Endothelial cell of umbilical vein (primary cell): ENCODE measurements around the gene CLPX. TPM values are rescaled to one million over a fixed set of nuclear protein-coding genes. Genes with fewer than 3 reads are reported as not detected.

Source experiments
- BruUV-seq: library from RNA; stranded (reverse); fragments of 400-500 nt; replicated peaks from 2 replicates; lab custom pipeline; 2021; lab: Mats Ljungman, UMichigan
- CTCF ChIA-PET: fragments of 300-600, 350-600 bp; sonication (Branson Sonifier 250); formaldehyde crosslinking; loops from one replicate; lab custom pipeline; 2021; ENCODE audit warnings: antibody characterized with exemption, inconsistent platforms; lab: Charles Lee
- POLR2A ChIA-PET: fragments of 300-600, 350-600 bp; sonication (Branson Sonifier 250); formaldehyde crosslinking; loops from one replicate; lab custom pipeline; 2021; ENCODE audit warnings: antibody characterized with exemption, inconsistent platforms; lab: Charles Lee
- DNase-seq: peaks from one replicate; pipeline ENCODE4 v3.0.0-alpha.2; 2011; ENCODE audit warnings: low read depth, low spot score
- FAIRE-seq: peaks from 2 replicates; lab custom pipeline; 2011; peaks lifted over from hg19 to GRCh38; lab: Jason Lieb, UNC
- H2AFZ ChIP-seq: 2 replicates; pipeline ENCODE4 v1.6.0; 2012; ENCODE audit warnings: low read depth, low read length, control low read depth, inconsistent platforms
- H3K27ac ChIP-seq: 2 replicates; pipeline ENCODE4 v1.5.1; 2011; ENCODE audit warnings: low read depth, mild to moderate bottlenecking, control low read depth, low read length, moderate library complexity; ENCODE audit not compliant: insufficient read depth
- H3K27me3 ChIP-seq, 2 experiments: 2 replicates each; pipeline versions ENCODE4 v1.6.0 to v1.6.1; 2011; ENCODE audit warnings: low read length in 2 of 2, mixed read lengths in 1 of 2; ENCODE audit not compliant: control insufficient read depth in 2 of 2, insufficient read depth in 2 of 2
- H3K36me3 ChIP-seq, 2 experiments: 2 replicates in 1 of 2; 3 replicates in 1 of 2; pipeline ENCODE4 v1.5.1; 2011; ENCODE audit warnings: low read length in 2 of 2, mild to moderate bottlenecking in 1 of 2, moderate library complexity in 1 of 2; ENCODE audit not compliant: control insufficient read depth in 2 of 2, insufficient read depth in 2 of 2; ENCODE audit errors: extremely low read depth in 1 of 2
- H3K4me1 ChIP-seq: 3 replicates; pipeline ENCODE4 v1.5.1; 2011; ENCODE audit warnings: mild to moderate bottlenecking, low read length; ENCODE audit not compliant: control insufficient read depth, insufficient read depth; ENCODE audit errors: extremely low read depth
- H3K4me2 ChIP-seq: 2 replicates; pipeline ENCODE4 v1.6.1; 2011; ENCODE audit warnings: low read length, control low read depth, mixed read lengths; ENCODE audit not compliant: insufficient read depth
- H3K4me3 ChIP-seq, 3 experiments: fragments of 200-600 bp in 1 of 3; sonication (generic), shearing (Covaris generic) in 1 of 3; replicated peaks in 1 of 3; 2 replicates each; pipeline ENCODE4 v1.5.1; 2011 to 2016; ENCODE audit warnings: control low read depth in 3 of 3, low read length in 3 of 3, mild to moderate bottlenecking in 2 of 3, inconsistent platforms in 1 of 3, low read depth in 1 of 3, moderate library complexity in 1 of 3; ENCODE audit not compliant: insufficient read depth in 1 of 3
- H3K79me2 ChIP-seq: 2 replicates; pipeline ENCODE4 v1.6.0; 2012; ENCODE audit warnings: low read length, inconsistent platforms; ENCODE audit not compliant: control insufficient read depth, insufficient read depth
- H3K9ac ChIP-seq: replicated peaks from 2 replicates; pipeline ENCODE3; 2011; ENCODE audit warnings: low read length, control low read depth; ENCODE audit not compliant: insufficient read depth; ENCODE audit errors: extremely low read depth
- H3K9me1 ChIP-seq: replicated peaks from 3 replicates; pipeline ENCODE4 v1.6.0; 2011; ENCODE audit warnings: mild to moderate bottlenecking, low read length; ENCODE audit not compliant: control insufficient read depth, insufficient read depth; ENCODE audit errors: extremely low read depth
- H3K9me3 ChIP-seq: replicated peaks from 2 replicates; pipeline ENCODE4 v1.5.1; 2012; ENCODE audit warnings: low read length, inconsistent platforms; ENCODE audit not compliant: control insufficient read depth, insufficient read depth
- H4K20me1 ChIP-seq: replicated peaks from 2 replicates; pipeline ENCODE3; 2011; ENCODE audit warnings: mild to moderate bottlenecking, low read length; ENCODE audit not compliant: control insufficient read depth, insufficient read depth; ENCODE audit errors: extremely low read depth
- EZH2 ChIP-seq: IDR thresholded peaks from 2 replicates; pipeline ENCODE4 v1.6.1; 2012; ENCODE audit warnings: borderline replicate concordance, low read depth, mild to moderate bottlenecking, moderate library complexity, low read length, inconsistent platforms; ENCODE audit not compliant: severe bottlenecking
- FOS ChIP-seq: IDR thresholded peaks from 2 replicates; pipeline ENCODE4 v1.6.1; 2011; ENCODE audit warnings: mild to moderate bottlenecking, low read length, moderate library complexity, borderline replicate concordance; ENCODE audit not compliant: insufficient read depth
- GATA2 ChIP-seq: IDR thresholded peaks from 2 replicates; pipeline ENCODE4 v1.7.0; 2011; ENCODE audit warnings: low read depth, mild to moderate bottlenecking, moderate library complexity, mixed read lengths, low read length; ENCODE audit not compliant: insufficient read length, insufficient read depth
- JUN ChIP-seq: IDR thresholded peaks from 2 replicates; pipeline ENCODE4 v1.6.1; 2011; ENCODE audit warnings: borderline replicate concordance, low read depth; ENCODE audit not compliant: insufficient read length, insufficient read depth
- MAX ChIP-seq: IDR thresholded peaks from 2 replicates; pipeline ENCODE4 v1.6.1; 2011; ENCODE audit not compliant: insufficient read depth, insufficient read length
- MYC ChIP-seq: IDR thresholded peaks from one replicate; pipeline ENCODE4 v1.6.1; 2011; ENCODE audit warnings: mild to moderate bottlenecking, low read depth, low read length
- POLR2A ChIP-seq: IDR thresholded peaks from 2 replicates; pipeline ENCODE4 v1.6.1; 2012; ENCODE audit warnings: low read depth, mild to moderate bottlenecking, control low read depth, low read length
- POLR2AphosphoS5 ChIP-seq: IDR thresholded peaks from 2 replicates; pipeline ENCODE4 v1.6.1; 2012; ENCODE audit warnings: low read depth, mild to moderate bottlenecking, control low read depth, low read length, moderate library complexity; ENCODE audit not compliant: insufficient read depth
- dilution Hi-C: fragments of 300-500 bp; cut with MboI; formaldehyde crosslinking; loops from one replicate; pipeline ENCODE4 v1.15.0; 2019; ENCODE audit warnings: low sequenced_read_pairs; ENCODE audit not compliant: extremely low pct_ligation_motif_present
- intact Hi-C: fragments of 100-400 bp; cut with micrococcal nuclease; formaldehyde crosslinking; loops from one replicate; pipeline ENCODE4 v1.10.0; 2022
- polyA plus RNA-seq, 4 experiments: library from polyadenylated mRNA; depleted of rRNA in 3 of 4; stranded (reverse) in 3 of 4; unstranded in 1 of 4; fragments of >200 nt; gene quantifications; 2 replicates each; pipeline versions ENCODE4 v1.2.1 to v1.2.3, GENCODE V29; 2011 to 2012; ENCODE audit warnings: missing spikeins in 1 of 4
- total RNA-seq: library from RNA; stranded (reverse); gene quantifications from 2 replicates; pipeline ENCODE4 v1.2.3, GENCODE V29; 2021
- TF ChIP-seq, protein P1 (sequence below), 2 donors: IDR thresholded peaks; 1 replicate in 1 of 2; 2 replicates in 1 of 2; pipeline ENCODE4 v1.5.1; 2011; ENCODE audit warnings: low read length in 2 of 2, mild to moderate bottlenecking in 2 of 2, moderate library complexity in 2 of 2, control low read depth in 1 of 2, inconsistent platforms in 1 of 2, low read depth in 1 of 2; ENCODE audit not compliant: insufficient read depth in 1 of 2; ENCODE audit errors: extremely low read depth in 1 of 2

The CLPX gene
- total and polyA plus RNA-seq, 2 donors (not counting 3 experiments of a cell fraction or from before 2014, with no cell fraction given), result 11.1 to 41.4 TPM

DNA sequence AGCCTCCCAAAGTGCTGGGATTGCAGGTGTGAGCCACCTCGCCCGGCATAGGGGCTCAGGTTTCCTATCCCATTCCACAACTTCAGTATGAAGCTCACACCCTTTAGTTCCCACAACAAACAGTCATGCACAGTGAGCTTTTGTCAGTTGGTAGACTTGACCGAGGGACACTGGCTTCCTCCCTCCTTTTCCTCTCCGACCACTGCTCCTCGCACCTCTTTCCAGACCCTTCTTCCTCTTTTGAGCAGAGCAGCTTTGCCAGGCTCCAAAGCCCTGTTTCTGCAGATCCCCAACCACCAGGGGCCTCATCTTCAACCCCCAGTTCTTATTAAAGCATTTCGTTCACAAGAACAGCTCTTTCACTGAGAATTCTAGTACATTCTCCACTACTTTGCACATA, 38.9 kb upstream of the CLPX start:
- ChIA-PET CTCF (interaction anchor here (1.0 to 1.3 kb wide), 3 partner anchors 16 to 97 kb away, joined by 3 to 5 read pairs (median 4); no protein-coding TSS in a partner anchor), POLR2A (no interaction called here)
- Histone ChIP-seq H3K4me2 (no peak overlapping the region), H3K4me1 (no peaks in the 10 kb centered on the region), H3K27me3 (peaks cover 0 to 4% of the 10 kb centered on the region in 2 experiments), H3K9me1 (no peaks in the 10 kb centered on the region), H3K79me2 (no peaks in the 10 kb centered on the region), H3K4me3 (no peak overlapping the region), H3K36me3 (no peaks in the 10 kb centered on the region), H4K20me1 (no peaks in the 10 kb centered on the region), H3K9me3 (no peaks in the 10 kb centered on the region), H3K27ac (no peak overlapping the region), H3K9ac (no peak overlapping the region), H2AFZ (no peak overlapping the region)
- FAIRE-seq, result no peak
- dilution Hi-C loops, result no loop called here
- BruUV-seq, result no TSS peak
- TF ChIP-seq JUN (no peak), GATA2 (no peak), MYC (no peak), FOS (no peak), POLR2AphosphoS5 (no peak), POLR2A (no peak), MAX (no peak), EZH2 (no peak)
- TF ChIP-seq, protein P1, sequence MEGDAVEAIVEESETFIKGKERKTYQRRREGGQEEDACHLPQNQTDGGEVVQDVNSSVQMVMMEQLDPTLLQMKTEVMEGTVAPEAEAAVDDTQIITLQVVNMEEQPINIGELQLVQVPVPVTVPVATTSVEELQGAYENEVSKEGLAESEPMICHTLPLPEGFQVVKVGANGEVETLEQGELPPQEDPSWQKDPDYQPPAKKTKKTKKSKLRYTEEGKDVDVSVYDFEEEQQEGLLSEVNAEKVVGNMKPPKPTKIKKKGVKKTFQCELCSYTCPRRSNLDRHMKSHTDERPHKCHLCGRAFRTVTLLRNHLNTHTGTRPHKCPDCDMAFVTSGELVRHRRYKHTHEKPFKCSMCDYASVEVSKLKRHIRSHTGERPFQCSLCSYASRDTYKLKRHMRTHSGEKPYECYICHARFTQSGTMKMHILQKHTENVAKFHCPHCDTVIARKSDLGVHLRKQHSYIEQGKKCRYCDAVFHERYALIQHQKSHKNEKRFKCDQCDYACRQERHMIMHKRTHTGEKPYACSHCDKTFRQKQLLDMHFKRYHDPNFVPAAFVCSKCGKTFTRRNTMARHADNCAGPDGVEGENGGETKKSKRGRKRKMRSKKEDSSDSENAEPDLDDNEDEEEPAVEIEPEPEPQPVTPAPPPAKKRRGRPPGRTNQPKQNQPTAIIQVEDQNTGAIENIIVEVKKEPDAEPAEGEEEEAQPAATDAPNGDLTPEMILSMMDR (IDR thresholded peaks at IDR 0.05; ENCODE audit: extremely low read depth in 1 of 2, insufficient read depth in 1 of 2, low read depth in 1 of 2, low read length in 2 of 2), result no peak
- DNase-seq, result no peak
- intact Hi-C loops, result no loop called here
